GM19099 (cell line): ENCODE data around the gene P4HTM.

Experiments
- POLR2A ChIP-seq: IDR thresholded peaks from 3 replicates; pipeline ENCODE4 v1.6.1; 2011; ENCODE audit warnings: low read depth; ENCODE audit not compliant: insufficient read length; ENCODE audit errors: extremely low read depth

The P4HTM gene

GRCh38 chr3:48974076-48974864, 15.8 kb upstream of the P4HTM start:
- TF ChIP-seq POLR2A, result no peak

DNA sequence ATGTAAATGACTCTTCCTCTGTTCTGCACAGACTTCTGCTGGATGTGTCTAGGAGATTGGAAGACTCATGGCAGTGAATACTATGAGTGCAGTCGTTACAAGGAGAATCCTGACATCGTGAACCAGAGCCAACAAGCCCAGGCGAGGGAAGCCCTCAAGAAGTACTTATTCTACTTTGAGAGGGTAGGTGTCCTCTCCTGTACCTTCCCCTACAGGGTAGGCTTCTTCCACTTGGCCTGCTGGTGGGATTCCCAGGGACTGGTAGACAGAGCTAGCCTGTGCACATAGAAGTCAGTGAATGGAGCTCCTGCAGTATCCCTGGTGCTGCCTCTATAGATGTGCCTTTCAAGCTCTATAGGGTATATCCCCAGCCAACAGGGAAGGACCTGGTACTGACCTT, 10.6 kb upstream of the P4HTM start:
- TF ChIP-seq POLR2A, result no peak

- no peak for TF ChIP-seq POLR2A
These were observed 9.7 kb upstream of the P4HTM start for GRCh38 chr3:48980295-48980694.

GRCh38 chr3:48982016-48982415, 8.0 kb upstream of the P4HTM start:
- no peak for TF ChIP-seq POLR2A

- TF ChIP-seq POLR2A, result no peak
These were observed 7.4 kb upstream of the P4HTM start for GRCh38 chr3:48982686-48983085.

GRCh38 chr3:48983096-48983495, 6.9 kb upstream of the P4HTM start:
- no peak for TF ChIP-seq POLR2A

DNA sequence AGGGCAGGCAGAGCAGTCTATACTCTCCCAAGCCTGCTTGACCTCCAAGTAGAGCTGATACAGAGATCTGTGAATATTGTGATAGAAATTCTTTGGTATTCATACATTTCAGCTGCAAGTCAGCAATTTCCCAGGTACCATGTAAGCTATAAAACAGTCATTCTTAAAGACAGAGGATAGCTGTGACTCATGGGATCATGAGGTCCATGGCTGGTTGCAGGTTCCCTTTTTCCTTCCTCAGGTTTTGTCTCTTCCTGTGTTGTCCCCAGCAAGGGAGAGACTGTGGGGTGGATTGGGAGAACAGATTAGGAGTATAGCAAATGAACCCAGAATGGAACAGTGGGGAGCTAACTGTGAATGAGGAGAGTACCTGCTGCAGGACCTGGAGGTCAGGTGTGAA, 5.4 kb upstream of the P4HTM start:
- TF ChIP-seq POLR2A, result no peak

DNA sequence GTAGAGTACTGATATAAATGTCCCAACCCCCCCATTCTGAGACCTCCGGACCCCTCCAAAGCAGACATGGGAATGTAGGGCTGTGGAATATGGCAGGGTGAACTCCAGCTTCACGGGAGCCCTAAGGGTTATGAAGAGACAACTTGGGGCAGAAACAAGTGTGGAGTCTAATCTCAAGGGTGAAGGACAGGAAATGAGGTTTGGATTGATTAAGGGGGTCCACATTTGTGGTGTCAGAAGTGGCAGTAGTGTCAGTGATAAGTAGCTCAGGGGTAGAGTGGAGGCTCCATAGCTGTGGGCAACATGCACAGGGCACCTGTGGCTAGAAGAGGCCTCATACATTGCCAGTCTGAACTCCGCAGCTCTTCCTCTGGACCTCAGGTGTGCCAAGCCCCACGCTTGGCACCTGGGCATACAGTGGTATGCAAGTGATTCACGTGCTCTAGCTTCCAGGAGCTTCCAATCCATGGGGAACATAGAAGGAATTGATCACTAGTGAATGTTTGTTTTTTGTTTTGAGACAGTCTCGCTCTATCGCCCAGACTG, 4.1 kb upstream of the P4HTM start:
- no peak for TF ChIP-seq POLR2A

GRCh38 chr3:48989126-48989795, 780 bp upstream of the P4HTM start:
- TF ChIP-seq POLR2A, result no peak

GRCh38 chr3:48990636-48991469, 812 bp downstream of the P4HTM start:
- peak; percentile 15 for TF ChIP-seq POLR2A

DNA sequence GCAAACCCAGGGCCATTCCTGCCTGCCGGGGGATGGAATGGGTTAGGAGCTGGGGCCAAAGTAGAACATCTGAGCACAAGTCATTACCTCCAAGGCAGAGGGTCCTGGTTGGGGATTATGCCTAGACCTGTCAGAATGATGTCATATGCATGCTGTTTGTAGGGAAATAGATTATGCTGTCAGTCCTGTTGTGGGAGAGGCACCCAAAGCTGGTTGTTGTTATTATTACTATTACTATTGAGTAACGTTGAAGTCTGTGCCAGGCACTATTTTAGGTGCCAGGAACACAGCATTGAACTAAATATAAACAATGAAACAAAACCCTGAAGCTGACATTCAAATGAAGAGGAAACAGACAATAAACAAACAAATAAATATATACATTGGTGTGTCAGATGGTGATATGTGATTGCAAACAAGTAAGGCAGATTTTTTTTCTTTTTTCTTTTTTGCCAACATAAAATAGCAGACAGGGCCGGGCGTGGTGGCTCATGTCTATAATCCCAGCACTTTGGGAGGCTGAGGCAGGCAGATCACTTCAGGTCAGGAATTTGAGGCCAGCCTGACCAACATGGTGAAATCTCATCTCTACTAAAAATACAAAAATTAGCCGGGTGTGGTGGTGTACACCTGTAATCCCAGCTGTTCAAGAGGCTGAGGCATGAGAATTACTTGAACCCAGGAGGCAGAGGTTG, 2.0 kb downstream of the P4HTM start:
- TF ChIP-seq POLR2A, result no peak

DNA sequence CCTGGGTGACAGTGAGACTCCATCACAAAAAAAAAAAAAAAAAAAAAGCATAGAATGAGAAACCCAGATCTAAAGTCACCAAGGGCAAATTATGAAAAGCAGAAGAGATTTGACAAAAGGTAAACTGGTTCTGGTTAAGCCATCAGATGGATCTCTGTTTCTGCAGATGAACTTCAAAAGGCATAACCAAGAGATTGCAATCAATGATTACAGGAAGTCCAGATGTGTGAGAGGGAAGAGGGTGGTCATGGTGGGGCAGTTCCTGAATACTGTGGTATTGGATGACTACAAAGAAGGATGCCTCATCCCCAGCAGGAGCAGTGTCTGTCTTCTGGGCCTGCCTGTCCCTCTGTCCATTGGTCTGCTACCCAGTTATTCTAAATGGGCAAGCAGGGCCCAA, 3.8 kb downstream of the P4HTM start:
- TF ChIP-seq POLR2A, result no peak

GRCh38 chr3:48996640-48997039, 6.6 kb downstream of the P4HTM start:
- no peak for TF ChIP-seq POLR2A

- TF ChIP-seq POLR2A, result no peak
These were observed 7.1 kb downstream of the P4HTM start for GRCh38 chr3:48997102-48997635.
